ENCODE results near the gene GOLGA6D.
"Not testable (repeated sequence)": the region's sequence is repeated elsewhere in the genome, so short reads cannot be mapped to it uniquely, and the experiment has no call there.

Gene GOLGA6D

GRCh38 chr15:75293660-75294059 is 11.0 kb downstream of the GOLGA6D start:
- DNase-seq: not testable (repeated sequence)

GRCh38 chr15:75298541-75299310 is 16.1 kb downstream of the GOLGA6D start:
- not testable (repeated sequence) for DNase-seq

- DNase-seq: not testable (repeated sequence)
Observed at GRCh38 chr15:75299311-75299688, 16.7 kb downstream of the GOLGA6D start.

GRCh38 chr15:75300026-75300425 is 17.4 kb downstream of the GOLGA6D start:
- DNase-seq: not testable (repeated sequence)

GRCh38 chr15:75302318-75302717 is 19.7 kb downstream of the GOLGA6D start:
- DNase-seq: no peak

GRCh38 chr15:75302753-75303152 is 20.1 kb downstream of the GOLGA6D start:
- DNase-seq: not testable (repeated sequence)

- DNase-seq: no peak
Observed at GRCh38 chr15:75306188-75306587, 23.6 kb downstream of the GOLGA6D start.

GRCh38 chr15:75307778-75308390 is 25.2 kb downstream of the GOLGA6D start:
- no peak for DNase-seq

GRCh38 chr15:75309711-75310110 is 27.1 kb downstream of the GOLGA6D start:
- DNase-seq: no peak

GRCh38 chr15:75312548-75312947 is 29.9 kb downstream of the GOLGA6D start:
- DNase-seq: not testable (repeated sequence)

- no peak for DNase-seq
Observed at GRCh38 chr15:75313116-75313845, 30.6 kb downstream of the GOLGA6D start.

- DNase-seq: no peak
Observed at GRCh38 chr15:75314552-75315290, 32.1 kb downstream of the GOLGA6D start.

- not testable (repeated sequence) for DNase-seq
Observed at GRCh38 chr15:75319231-75319897, 36.7 kb downstream of the GOLGA6D start.

GRCh38 chr15:75321711-75322110 is 39.1 kb downstream of the GOLGA6D start:
- no peak for DNase-seq

GRCh38 chr15:75325922-75326321 is 43.3 kb downstream of the GOLGA6D start:
- DNase-seq: no peak

GRCh38 chr15:75327005-75327404 is 44.4 kb downstream of the GOLGA6D start:
- no peak for DNase-seq

- DNase-seq: no peak
Observed at GRCh38 chr15:75327491-75327890, 44.9 kb downstream of the GOLGA6D start.

GRCh38 chr15:75328493-75329314 is 46.1 kb downstream of the GOLGA6D start:
- no peak for DNase-seq

- no peak for DNase-seq
Observed at GRCh38 chr15:75329571-75329970, 46.9 kb downstream of the GOLGA6D start.

GRCh38 chr15:75332093-75332492 is 49.5 kb downstream of the GOLGA6D start:
- not testable (repeated sequence) for DNase-seq

GRCh38 chr15:75333654-75334419 is 51.2 kb downstream of the GOLGA6D start:
- not testable (repeated sequence) for DNase-seq
